ENCODE data around the gene IMPA2.
A peak's percentile ranks its signal among the peaks of the same experiment; 100 is the strongest.

The IMPA2 gene

DNA sequence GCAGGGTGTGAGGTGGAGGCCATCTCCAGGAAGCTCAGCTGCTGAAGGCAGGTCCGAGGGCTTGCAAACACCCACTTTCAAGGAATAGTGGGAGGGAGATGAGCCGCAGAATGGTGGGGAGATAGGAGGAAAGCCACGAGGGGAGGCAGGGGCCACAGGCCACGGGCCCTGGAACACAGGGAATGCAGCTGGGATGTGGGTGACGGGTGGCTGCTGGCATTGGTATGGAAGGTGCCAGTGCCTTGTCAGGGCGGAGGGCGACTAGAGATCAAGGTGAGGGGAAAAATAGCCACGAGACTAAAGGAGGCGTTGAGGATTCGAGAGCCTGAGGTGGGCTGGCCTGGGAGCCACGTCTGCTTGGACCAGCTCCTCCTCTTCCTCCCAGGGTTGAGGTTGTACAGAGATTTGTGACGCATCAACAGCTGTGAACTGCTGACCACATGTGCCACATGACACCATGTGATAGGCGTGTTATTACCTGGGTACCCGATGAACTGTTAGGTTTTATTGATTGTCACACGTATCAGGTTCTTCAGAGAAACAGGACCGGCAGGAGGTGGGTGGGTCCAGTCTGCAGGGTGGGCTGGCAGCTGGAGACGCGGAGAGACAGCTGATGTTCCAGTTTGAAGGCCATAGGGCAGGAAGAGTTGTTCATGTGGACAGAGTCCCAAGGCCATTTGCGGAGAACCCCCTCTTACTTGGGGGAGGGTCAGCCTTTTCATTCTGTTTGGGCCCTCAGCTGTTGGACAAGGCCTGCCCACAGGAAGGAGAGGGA lies 9.9 kb downstream of the IMPA2 start:
- DNase-seq = no peak

DNA sequence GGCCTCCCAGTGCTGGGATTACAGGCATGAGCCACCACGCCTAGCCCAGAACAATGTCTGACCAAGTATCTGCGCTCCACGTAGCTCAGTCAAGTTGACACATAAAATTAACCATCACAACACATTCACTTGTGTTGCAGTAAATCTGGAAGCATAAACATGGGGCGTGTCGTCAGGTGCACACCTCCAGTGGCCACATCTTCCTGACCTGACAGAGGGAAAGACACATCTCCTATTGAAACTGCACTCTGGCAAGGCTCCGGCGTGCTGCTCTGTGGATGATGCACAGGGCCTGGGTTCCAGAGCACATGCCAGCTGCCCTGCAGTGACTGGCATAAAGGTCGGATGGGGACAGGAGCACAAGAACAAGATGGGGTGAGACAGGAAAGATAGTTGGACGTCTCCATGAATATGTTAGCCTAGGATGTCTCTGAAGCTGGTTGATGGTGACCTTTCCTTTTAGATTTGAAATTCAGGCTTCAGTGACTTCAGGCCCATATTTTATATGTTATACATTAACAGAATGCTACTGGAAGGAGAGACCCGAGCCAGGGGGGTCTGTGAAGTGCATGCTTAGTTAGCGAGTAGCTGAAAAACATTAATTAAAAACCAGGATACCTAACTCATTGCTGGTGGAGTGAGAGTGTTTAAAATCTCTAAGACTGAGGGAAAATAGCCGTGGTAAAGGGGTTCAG lies 10.9 kb downstream of the IMPA2 start:
- DNase-seq = no peak

DNA sequence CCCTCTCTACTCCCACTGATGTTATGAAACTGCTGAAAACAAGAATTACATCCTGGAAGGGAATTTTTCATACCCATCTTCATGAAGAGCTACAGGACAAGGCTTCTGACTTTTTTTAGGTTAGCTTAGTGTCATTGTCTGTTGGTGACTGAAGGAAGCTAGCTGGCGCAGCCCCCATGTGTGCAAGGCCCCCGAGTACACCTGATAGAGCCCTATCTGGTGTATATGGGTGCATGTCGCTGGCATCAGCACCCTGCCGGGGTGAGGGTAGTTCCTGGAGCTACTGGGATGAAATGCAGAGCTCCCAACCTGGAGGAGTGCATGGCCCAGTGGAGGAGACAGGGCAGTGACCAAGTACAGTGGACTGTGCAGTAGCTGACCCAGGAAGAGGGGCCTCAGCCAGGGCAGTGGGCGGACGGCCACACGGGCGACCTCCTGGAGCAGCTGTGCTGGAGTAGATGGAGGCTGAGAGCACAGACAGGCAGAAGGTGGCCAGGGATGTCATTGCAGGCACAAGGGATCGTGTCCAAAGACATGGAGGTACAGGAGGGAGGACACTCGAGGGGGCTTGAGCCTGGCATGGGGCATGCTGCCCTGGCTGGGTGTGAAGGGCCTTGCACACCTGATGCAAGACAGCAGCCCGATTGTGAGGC lies 12.1 kb downstream of the IMPA2 start:
- DNase-seq = no peak

DNA sequence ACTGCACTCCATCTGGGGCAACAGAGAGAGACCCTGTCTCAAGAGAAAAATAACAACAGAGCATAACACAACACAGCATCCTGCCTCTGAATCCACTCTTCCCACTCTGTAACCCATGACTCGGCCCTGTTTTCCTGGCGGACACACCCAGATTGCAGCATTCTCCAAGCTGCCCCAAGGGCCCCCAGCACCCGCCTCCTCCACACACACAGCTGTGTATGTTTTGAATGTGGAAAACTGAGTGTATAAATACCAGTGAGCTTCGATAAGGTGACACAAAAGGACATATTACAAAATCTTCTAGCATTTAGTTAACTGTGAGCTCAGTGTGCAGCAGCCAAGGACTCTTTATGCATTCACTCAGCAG lies 13.0 kb downstream of the IMPA2 start:
- DNase-seq = no peak

DNA sequence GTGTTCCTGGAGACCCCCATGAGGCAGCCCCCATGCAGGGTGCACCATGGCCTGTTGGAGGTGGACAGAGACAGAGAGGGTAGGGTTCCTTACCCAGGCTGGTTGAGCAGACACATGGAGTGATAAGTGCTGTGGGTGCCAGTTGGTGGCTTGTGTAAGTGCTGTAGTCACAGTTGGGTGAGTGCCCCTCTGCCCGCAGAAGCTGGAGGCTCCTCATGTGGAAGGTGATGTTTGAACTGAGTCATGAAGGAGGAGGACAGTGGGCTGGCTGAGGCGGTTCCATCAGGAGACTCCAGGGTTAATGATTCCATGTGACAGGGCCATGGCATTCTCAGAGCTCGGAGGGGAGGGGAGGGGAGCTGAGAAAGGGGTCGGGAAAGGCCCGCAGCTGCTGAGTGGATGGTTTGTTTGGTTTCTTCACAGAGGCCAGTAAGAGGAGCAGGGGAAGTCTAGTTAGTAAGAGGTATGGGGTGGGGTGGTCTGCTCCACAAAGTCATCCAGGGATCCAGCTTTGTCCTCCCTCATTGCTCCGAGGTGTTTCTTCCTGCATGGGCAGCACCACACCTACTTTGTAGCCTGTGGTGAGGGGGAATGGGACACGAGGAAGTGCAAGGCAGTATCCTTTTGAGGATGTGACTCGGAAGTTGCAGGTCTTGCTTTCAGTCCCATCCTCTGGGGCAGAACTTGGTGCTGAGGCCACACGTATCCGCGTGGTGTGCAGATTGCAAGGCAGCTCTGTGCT lies 13.6 kb downstream of the IMPA2 start:
- no peak for DNase-seq

DNA sequence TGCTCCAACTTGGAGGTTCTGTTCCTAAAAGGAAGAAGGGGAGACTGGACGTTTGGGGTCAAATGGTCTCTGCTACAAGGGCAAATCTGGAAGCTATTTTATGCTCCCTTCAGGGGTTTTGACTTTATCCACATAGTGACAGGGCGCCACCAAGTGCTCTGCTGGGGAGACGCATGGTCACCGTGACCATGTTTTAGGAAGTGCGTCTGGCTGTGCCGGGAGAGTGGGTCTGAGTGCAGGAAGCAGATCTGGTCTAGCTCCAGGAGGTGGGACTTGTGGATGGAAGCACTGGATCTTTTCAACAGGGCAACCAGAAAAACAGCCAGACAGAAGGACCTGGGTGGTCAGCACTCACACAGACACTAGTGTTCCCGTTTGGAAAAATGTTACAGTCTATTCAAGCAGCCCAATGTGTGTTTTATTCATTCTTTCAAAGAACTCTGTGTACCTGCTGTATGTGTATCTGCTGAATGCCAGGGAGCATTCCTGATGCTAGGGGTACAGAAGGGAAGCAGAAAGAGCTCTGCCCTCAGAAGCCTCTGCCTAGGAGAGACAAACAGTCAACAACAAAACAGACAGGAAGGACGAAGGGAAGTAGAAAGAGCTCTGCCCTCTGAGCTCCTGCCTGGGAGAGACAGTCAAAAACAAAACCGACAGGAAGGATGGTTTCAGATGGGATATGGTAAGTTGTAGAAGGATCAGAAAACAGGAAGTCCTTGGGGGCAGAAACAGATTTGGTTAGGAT lies 14.3 kb downstream of the IMPA2 start:
- peak; percentile 36 for DNase-seq

DNA sequence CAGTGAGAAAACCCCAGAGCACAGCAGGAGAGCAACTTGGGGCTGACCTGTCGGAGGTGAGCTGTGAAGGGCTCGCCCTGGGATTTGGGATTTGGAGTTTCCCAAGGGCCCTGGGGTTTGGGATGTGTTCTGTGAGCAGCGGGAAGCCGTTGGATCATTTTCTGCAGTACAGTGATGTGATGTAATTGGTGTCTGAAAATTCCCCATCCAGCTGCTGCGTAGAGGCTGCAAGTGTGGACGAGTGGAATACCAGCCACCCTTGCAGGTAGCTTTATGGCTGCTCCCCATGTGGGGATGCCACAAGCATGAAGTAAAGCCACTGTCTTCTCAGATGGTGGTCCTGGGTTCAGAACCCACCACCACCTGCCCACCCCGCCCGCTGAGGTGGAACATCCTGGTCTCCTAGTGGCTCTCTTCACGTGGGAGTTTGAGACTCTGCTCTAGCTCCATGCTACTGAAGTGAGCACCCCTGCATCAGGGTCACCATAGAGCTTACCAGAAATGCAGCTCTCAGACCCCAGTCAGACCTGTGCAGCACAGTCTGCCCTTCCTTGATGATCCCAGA lies 15.0 kb downstream of the IMPA2 start:
- no peak for DNase-seq

DNA sequence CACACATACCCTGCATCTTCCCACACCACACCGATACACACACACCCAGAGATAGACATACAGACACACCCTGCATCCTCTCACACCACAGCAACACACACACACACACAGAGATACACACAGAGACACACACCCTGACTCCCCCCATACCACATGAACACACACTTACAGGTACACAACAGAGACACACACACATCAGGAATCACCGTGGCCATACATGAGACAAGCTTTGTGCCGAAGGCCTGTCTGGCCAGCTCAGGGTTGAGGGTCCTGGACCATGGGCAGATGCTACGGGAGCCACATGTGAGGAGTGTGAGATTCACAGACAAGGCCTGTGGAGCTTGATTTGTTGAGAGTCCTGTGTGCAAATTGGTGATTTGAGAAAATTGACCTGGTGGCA lies 15.6 kb downstream of the IMPA2 start:
- no peak for DNase-seq

DNA sequence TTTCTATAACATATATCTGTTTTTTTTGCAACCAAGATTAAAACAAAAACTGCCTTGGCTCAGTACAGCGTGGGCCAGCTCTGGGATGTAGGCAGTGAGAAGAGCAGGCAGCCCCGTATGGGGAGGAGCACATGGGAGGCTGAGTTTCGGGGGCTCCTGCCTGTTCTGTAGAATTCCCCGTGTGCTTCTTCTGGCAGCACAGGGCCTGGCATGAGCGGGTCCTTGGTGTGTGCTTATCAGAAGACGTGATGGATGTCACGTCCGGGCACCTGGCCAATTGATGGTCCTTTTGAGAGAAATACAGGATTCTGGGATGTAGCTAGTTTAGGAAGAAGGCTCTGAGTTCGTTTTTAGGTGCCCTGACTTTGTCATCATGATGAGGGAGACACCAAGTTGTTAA lies 16.2 kb downstream of the IMPA2 start:
- DNase-seq = no peak

DNA sequence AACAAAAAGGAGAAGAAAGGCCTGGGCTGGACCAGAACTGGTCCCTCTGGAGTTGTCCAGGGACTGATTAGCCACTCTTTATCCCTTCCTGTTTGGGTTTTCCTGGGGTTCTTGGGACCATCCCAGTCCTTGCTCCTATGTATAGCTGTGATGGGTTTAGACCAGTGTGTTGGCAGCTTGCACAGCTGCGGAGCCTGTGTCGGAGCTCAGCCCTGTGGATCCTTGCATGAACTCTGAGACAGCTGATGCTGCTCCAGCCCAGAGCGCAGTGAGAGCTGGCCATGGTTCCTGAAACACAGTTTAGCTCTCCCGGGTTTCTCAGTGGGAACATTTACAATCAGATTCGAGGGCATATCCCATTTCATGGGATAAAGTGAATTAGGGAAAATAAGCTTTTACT lies 16.9 kb downstream of the IMPA2 start:
- DNase-seq = no peak

DNA sequence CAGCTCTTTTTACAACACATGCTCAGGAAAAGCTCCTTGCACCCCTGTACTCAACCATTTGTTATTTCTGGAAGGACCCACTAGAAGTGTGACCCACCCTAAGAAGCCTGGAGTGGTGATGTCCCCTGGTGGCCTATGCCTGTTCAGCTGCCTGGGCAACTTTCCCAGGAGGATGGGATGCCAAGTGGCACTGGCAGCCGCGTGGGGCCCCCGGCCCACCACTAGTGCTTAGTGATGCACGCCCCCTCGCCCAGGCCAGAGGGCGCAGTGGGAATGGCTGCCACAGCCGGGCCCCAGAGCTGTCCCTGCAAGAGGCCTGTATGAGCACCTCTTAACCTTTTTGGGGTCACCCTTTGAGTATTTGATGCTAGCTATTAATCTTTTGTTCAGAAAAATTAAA lies 18.1 kb downstream of the IMPA2 start:
- no peak for DNase-seq

DNA sequence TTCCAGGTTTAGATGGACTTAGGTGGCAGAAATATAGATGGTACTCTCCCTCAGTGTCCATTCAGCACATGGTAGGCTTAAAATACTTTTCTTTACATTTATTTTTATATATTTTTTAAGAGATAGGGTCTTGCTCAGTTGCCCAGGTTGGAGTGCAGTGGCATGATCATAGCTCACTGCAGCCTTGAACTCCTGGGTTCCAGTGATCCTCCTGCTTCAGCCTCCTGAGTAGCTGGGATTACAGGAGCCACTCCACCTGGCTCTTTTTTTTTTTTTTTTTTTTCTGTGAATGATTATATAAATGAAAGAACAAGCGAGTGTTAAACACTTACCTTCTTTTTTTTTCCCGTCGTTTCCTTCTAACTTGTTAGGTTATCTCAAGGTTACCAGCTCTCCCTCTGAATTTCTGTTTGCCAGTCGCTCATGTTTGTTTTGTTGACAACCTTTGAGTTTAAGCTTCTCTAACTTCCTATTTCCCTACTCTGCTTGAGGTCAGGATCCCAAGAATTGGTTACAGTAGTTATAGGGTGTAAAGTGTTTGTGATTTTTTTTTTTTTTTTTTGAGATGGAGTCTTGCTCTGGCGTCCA lies 18.9 kb downstream of the IMPA2 start:
- no peak for DNase-seq

DNA sequence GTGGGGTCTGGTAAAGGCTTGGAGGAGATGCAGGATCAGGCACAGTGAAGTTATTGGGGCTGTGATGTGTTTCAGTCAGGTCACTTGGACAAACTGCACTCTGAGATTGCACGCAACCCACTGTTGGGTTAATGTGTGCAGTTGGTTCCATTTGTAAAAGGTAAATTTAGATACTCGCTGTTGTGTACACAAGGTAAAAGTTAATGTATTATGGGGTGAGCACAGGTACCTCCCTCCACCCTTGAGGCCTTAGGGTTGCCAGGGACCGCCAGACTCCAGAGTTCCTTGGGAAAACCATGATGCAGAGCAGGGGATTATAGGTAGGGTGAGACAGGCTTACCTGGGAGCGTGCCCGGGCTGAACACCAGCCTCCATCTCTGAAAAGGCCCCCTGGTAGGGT lies 20.1 kb downstream of the IMPA2 start:
- DNase-seq = no peak

DNA sequence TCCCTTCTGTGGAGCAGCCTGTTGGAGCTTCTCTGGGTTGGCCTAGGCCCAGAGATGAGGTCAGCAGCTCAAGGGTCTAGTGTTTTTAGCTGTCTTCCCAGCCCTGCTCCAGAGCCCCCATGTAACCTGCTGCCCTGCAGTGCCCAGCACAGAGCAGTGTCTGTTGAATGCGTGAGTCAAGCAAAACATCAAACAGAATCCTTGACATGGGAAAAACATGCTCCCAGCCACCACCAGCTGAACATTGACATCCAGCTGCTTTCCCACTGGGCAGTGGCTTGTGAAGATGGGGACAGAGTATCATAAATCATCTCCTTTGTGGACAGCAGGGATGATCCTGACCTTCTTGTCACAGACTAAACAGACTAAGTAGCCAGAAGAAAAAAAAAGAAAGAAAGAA lies 22.6 kb downstream of the IMPA2 start:
- DNase-seq = no peak

DNA sequence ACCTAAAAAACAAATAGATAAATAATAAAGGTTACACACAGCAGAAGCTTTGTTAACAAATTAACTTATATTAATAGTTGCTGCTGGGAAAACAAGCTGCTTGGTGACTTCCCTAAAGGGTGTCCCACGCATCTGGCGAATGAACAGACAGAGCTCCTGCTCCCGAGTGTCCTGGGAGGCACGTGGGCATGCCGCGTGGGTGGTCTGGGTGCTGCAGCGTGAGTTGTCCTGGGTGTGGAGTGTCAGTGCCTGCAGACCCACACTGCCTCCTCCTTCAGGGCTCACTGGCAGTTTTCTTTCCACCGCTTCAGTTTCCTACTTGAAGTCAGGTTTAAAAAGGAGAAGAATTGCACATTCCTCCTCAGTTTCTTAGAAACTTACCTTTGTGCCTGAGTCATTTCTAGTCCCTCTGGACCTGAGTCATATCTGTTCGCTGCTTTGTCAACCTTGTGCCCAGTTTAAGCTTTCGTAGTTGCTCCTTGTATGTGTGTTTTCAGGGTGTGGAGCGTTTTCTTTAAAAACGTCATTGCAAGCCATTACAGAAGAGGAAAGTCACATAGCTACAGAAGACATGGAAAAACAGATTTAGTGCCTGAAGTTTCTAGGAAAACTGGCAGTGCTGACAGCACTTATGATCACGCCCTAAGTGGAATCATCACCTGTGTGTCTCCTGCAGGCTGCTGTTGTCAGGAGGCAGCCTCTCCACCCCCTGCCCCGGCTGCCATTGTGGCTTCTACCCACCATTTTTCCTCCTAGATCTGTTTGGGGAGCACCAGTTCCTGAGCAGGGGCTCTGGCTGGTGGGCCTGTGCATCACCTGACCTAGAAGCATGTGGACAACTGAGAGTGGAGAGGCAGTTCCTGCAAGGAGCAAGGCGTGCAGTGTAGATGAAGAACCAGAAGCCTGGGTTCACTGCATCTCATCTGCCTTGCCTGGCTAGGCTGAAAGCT lies 24.5 kb downstream of the IMPA2 start:
- no peak for DNase-seq

DNA sequence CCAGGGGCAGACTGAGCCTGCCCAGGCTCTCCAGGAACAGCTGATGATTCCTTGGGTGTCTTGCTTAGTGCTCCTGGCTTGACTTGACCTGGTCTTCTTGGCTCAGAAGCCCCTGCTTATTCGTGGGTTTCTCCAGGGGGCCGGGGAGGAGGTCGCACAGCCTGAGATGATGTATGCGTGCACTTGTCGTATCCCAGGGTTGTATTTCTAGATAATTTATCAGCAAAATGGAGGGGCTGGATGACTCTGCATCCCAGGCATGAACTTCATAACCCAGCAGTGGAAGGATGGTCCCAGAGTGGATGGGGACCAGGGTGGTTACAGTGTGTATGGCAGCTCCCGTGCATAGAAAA lies 25.2 kb downstream of the IMPA2 start:
- DNase-seq = no peak

DNA sequence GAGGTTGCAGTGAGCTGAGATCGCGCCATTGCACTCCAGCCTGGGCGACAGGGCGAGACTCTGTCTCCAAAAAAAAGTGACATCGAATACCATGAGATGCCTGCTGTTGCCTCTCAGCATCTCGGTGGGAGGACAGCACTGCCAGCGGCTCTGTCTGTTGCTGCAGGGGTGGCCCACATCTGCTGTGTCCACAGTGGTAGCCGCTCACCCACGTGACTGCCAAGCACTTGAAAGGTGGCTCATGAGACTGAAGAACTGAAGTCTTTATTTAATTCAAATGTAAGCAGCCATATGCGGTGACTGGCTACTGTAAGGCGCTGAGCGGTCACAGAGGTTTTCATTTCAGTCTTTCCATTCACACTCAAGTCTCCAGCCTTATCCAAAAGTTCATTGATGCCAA lies 25.8 kb downstream of the IMPA2 start:
- DNase-seq = no peak

DNA sequence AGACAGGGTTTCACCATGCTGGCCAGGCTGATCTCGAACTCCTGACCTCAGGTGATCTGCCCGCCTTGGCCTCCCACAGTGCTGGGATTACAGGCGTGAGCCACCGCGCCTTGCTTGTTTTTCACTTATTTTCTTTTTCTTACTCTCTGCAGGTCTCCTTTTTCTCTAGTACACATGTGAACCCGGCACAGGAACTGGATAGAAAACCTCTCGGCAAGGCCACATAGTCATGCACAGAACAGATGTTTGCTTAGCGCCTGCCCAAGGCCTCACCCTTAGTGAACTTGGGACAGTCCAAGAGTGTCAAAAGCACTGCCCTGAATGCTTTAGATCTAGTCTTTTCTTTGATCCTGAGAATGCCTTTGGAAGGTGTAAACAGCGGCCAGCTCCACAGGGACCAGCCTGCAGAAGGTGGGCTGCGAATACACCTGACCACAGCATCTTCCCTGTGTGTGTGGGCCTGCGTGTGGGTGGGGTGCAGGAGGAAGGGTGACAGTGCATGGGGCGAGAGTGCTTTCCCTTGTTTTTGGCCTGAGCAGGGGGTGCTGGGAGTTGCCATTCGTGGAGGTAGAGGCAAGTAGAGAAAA lies 27.0 kb downstream of the IMPA2 start:
- no peak for DNase-seq

DNA sequence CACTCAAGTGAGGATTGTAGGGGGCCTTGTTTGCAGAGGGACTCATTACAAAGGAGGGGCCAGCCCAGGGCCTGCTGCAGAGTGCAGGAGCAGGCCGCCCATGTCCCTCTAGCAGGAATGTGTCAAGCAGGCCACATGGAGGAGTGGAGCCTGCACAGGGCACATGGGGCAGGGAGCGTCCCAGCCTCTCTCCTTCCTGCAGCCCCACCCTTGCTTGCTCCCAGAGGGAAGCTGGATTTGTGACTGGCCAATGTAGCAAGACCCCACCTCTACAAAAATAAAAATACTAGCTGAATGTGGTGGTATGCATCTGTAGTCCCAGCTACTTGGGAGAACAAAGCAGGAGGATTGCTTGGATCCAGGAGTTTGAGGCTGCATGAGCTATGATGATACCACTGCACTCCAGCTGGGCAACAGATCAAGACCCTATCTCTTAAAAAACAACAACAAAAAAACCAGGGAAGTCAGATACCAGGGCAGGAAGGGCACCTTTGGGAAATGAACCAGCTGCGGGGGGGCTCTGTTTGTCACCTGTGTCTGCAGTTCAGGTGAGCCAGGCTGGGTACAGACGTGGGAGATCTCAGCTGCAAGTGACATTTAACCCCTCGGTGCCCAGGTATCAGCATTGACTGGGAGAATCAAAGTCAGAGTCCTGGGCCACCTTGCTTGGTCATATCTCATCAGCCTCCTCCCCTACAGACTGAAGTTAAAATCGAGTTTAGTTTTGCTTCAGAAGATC lies 27.7 kb downstream of the IMPA2 start:
- DNase-seq = no peak

DNA sequence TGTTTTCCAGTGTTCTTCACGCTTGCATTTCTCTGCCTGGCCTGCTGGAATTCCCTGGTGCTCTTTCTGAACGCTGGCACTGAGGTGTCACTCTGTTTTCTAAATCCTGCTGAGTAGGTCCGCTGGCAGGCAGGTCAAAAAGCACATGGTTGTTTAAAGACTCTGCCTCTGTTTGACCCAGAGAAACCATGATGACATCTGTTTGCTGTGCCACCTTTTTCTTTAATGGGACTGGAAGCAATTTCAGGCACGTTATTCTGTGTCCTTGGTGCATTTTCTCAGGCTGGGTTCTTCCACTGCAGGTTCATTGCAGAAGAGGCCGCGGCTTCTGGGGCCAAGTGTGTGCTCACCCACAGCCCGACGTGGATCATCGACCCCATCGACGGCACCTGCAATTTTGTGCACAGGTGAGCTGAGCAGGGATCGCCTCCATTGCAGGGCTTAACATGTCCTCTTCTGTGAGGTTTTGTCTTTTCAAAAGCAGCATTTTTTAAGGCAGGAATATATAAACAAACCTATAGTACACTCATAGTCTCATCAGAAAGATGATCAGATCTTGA lies 28.4 kb downstream of the IMPA2 start:
- DNase-seq = no peak

Measured in NCI-H2227 treated with DMSO at 0.1 percent for 48 hours (cell line).